Parathyroid adenoma (tissue), 2 donors: ENCODE measurements around the gene IFNLR1.
A peak's percentile ranks its signal among the peaks of the same experiment; 100 is the strongest.

Experiments
- H2AFZ ChIP-seq: fragments of 300-600 bp; sonication (generic); one replicate; pipeline ENCODE4 v1.7.0; 2017; ENCODE audit warnings: antibody characterized with exemption, mild to moderate bottlenecking
- H3K27ac ChIP-seq: fragments of 300-600 bp; sonication (generic); one replicate; pipeline ENCODE4 v1.7.0; 2017
- H3K27me3 ChIP-seq: fragments of 300-600 bp; sonication (generic); one replicate; pipeline ENCODE4 v1.7.0; 2017; ENCODE audit warnings: low read length; ENCODE audit not compliant: control insufficient read depth, insufficient read depth
- H3K36me3 ChIP-seq: fragments of 300-600 bp; sonication (generic); one replicate; pipeline ENCODE4 v1.7.0; 2017; ENCODE audit warnings: low read length; ENCODE audit not compliant: control insufficient read depth, insufficient read depth
- H3K4me1 ChIP-seq: fragments of 300-600 bp; sonication (generic); one replicate; pipeline ENCODE4 v1.7.0; 2017; ENCODE audit warnings: control low read depth
- H3K4me2 ChIP-seq: fragments of 300-600 bp; sonication (generic); one replicate; pipeline ENCODE4 v1.7.0; 2017; ENCODE audit warnings: low read length
- H3K4me3 ChIP-seq: fragments of 300-600 bp; sonication (generic); one replicate; pipeline ENCODE4 v1.7.0; 2017; ENCODE audit warnings: low read depth, low read length
- H3K79me2 ChIP-seq: fragments of 300-600 bp; sonication (generic); one replicate; pipeline ENCODE4 v1.7.0; 2017; ENCODE audit warnings: control low read depth
- H3K9ac ChIP-seq: fragments of 300-600 bp; sonication (generic); one replicate; pipeline ENCODE4 v1.7.0; 2017; ENCODE audit warnings: mild to moderate bottlenecking
- H3K9me3 ChIP-seq: fragments of 300-600 bp; sonication (generic); one replicate; pipeline ENCODE4 v1.7.0; 2017; ENCODE audit warnings: low read length; ENCODE audit not compliant: control insufficient read depth
- TF ChIP-seq, protein P1 (sequence below): fragments of 300-600 bp; sonication (generic); IDR thresholded peaks from one replicate; pipeline ENCODE4 v1.7.0; 2017; ENCODE audit warnings: antibody characterized with exemption, mild to moderate bottlenecking
- donor health status: primary hyperparathyroidism.

Gene IFNLR1

DNA sequence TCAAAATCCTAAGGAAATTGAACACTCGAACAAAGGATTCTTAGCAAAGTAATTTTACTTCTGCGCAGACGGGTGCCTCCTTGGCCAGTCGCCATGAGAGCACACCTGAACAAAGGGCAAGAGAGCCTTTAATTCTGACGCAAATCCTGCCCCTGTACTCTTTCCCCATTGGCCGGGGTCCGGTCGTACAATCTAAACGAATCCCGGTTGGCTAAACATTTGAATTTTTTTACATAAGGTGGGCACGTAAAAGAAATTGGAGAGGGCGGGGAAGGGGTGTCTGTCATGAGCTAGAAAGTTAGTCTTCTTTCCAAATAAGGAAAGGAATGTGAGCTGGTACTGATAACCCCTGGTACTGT lies 35.9 kb downstream of the IFNLR1 start:
- Histone ChIP-seq H3K79me2 (no peaks in the 10 kb centered on the region), H3K27ac (peak overlapping the region; percentile 69), H3K4me2 (no peak overlapping the region), H3K4me3 (no peak overlapping the region), H3K4me1 (no peaks in the 10 kb centered on the region), H3K9me3 (no peaks in the 10 kb centered on the region), H2AFZ (peak overlapping the region; percentile 56), H3K9ac (no peak overlapping the region), H3K27me3 (no peaks in the 10 kb centered on the region), H3K36me3 (no peaks in the 10 kb centered on the region)
- TF ChIP-seq, protein P1, sequence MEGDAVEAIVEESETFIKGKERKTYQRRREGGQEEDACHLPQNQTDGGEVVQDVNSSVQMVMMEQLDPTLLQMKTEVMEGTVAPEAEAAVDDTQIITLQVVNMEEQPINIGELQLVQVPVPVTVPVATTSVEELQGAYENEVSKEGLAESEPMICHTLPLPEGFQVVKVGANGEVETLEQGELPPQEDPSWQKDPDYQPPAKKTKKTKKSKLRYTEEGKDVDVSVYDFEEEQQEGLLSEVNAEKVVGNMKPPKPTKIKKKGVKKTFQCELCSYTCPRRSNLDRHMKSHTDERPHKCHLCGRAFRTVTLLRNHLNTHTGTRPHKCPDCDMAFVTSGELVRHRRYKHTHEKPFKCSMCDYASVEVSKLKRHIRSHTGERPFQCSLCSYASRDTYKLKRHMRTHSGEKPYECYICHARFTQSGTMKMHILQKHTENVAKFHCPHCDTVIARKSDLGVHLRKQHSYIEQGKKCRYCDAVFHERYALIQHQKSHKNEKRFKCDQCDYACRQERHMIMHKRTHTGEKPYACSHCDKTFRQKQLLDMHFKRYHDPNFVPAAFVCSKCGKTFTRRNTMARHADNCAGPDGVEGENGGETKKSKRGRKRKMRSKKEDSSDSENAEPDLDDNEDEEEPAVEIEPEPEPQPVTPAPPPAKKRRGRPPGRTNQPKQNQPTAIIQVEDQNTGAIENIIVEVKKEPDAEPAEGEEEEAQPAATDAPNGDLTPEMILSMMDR, result no peak

DNA sequence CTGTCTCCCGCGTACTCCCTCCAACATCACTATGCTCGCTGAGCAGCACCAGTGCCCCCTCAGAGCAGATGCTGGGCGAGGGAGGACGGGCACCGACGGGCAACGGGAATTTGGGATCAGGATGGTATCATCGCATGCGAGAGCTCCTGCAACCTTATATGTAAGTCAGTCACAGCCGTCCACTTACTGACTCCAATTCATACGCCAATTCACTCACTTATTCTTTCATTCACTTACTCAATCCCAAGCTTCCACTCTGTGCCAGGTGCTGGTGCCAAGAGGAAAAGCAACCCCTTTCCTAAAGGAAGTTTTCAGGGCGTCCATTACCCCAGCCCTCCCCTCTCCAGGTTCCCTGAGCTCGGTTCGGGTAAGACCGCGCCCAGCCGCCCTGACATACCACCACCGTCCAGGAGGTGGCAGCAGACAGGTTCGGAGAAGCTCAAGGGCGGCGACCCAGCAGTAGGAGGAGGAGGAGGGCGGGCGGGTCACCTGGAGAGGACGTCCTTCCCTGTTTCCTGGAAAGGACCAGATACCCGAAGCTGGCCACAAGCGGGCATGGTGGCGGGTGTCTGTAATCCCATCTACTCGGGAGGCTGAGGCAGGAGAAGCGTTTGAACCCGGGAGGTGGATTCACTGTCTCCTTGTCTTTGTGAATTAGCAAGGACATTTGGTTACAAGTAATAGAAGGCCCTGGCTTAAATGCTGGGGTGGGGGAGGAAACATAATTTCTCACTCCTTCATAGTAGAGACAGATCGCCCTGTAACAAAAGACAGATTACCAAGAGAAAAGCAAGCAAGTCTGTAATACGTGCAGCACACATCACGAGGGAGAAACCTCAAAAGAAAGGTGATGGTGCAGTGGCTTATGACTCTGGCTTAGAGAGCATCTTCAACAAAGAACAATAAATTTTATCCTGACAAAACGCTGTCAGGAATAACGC lies 36.6 kb downstream of the IFNLR1 start:
- Histone ChIP-seq H3K4me3 (peak overlapping the region; percentile 27), H2AFZ (peak overlapping the region; percentile 56), H3K36me3 (no peaks in the 10 kb centered on the region), H3K9ac (no peak overlapping the region), H3K27me3 (no peaks in the 10 kb centered on the region), H3K27ac (peak overlapping the region; percentile 69), H3K9me3 (no peaks in the 10 kb centered on the region), H3K79me2 (no peaks in the 10 kb centered on the region), H3K4me2 (peak overlapping the region; percentile 62), H3K4me1 (no peaks in the 10 kb centered on the region)
- TF ChIP-seq, protein P1, result peak; percentile 68

DNA sequence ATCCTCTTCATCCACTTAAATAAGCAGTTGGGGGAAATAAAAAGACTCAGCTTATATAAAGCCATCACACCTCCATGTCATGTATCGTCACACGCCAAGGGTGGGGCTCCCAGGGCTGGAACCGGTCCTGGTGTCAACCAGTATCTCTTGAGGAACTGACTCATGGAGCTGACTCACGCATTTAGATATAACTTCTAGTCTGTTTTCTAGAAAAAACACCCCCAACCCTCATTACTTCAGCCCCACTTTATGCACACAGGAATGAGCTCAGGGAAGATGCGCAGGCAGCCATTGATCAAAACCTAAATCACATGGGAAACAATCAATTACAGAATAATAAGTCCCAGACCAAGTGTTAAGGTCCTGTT lies 37.2 kb downstream of the IFNLR1 start:
- H3K9ac ChIP-seq, result no peak overlapping the region

DNA sequence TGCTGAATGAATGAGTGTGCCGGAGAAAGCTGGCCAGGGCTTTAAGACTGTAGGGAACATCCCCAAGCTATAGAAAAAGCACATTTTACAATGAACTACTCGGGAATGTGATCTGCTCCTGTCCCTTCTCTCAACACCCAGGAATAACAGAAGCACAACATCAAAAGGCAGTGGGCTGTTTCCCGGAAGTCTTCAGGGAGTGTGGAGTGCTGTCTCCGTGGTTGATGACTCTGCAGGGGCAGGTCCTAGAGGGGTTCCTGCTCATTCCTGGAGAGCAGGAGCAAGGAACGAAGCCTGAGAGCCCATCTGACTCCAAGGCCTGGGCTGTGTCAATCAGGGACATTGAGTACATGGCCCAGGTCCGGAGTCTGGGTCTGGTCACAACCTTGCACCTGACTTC lies 39.3 kb downstream of the IFNLR1 start:
- no peak overlapping the region for H3K9ac ChIP-seq
- no peaks in the 10 kb centered on the region for H3K79me2 ChIP-seq
- no peaks in the 10 kb centered on the region for H3K9me3 ChIP-seq

More for the DNA sequence above, 37.2 kb downstream of the IFNLR1 start:
- no peak overlapping the region for H3K4me2 ChIP-seq
- no peaks in the 10 kb centered on the region for H3K79me2 ChIP-seq
- H3K4me1 ChIP-seq, result no peaks in the 10 kb centered on the region
- H3K27me3 ChIP-seq, result no peaks in the 10 kb centered on the region
- H2AFZ ChIP-seq, result no peak overlapping the region
- TF ChIP-seq, protein P1, result no peak
- no peak overlapping the region for H3K4me3 ChIP-seq
- no peak overlapping the region for H3K27ac ChIP-seq
- H3K9me3 ChIP-seq, result no peaks in the 10 kb centered on the region
- no peaks in the 10 kb centered on the region for H3K36me3 ChIP-seq

More for the DNA sequence above, 39.3 kb downstream of the IFNLR1 start:
- Histone ChIP-seq H3K27me3 (no peaks in the 10 kb centered on the region), H2AFZ (no peak overlapping the region), H3K4me1 (no peaks in the 10 kb centered on the region), H3K4me3 (no peak overlapping the region), H3K4me2 (no peak overlapping the region), H3K27ac (no peak overlapping the region), H3K36me3 (no peaks in the 10 kb centered on the region)
- TF ChIP-seq, protein P1, result no peak
